GM18499 (cell line): ENCODE data around the gene OSTC.

Source experiments
- ATAC-seq: cut with Tn5 transposase; IDR thresholded peaks from one replicate; pipeline ENCODE4 v1.9.1; 2021; ENCODE audit warnings: moderate number of reproducible peaks; ENCODE audit not compliant: insufficient read depth, unreplicated experiment

Gene OSTC

DNA sequence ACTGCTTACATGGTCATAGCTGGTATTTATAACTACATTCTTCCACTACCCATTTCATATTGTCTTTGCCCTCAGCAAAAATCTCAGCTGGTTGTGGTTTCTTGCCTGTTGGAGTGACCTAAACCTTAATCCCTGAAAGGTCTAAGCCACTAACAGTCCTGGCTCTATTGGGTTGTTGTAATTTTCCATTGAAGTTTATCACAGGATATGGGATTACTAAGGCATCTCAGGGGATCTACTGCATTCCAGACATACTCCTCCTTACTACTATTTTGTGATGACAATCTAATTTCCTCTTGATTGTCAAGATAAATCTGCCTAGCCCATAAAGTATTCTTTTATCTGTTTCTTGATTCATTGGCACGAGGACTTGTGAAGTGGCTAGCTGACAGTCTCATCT is 6.2 kb upstream of the OSTC start:
- ATAC-seq: no peak

- ATAC-seq: no peak
Measured at GRCh38 chr4:108646706-108647105, 3.7 kb upstream of the OSTC start.

- peak; percentile 14 for ATAC-seq
Measured at GRCh38 chr4:108649863-108650211, 562 bp upstream of the OSTC start.

DNA sequence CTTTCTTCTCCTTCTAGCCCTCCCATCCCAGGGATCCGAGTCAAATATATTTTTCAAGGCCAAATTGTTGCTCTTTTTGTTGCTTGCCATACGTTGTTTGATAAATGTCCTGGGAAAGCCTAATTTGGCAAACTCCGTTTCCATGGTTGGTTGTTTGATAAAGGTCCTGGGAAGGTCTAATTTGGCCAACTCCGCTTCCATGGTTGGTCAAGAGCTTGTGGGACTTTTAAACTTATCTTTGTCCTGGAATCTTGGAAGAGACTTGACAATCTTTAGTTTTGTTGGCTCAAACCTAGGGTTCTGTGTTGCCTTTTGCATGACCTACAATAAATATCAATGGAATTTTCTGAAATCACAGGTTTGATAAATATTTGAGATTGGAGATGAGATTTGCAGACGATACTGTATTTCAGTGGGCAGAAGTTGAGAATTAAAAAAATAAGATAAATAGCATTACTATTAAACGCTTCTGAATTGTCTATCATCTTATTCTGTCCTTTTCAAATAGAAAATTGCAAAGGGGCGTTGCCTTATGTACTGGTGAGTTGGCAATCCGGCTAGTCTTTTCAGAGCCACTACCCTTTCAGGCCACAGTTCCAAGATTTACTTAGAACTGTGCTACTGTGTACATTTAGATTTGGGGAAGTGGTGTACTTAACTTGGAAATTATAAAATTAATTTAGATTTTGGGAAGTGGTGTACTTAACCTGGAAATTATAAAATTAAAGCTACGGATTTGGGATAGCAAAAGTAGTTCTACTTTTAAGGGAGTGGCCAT is 804 bp downstream of the OSTC start:
- ATAC-seq: no peak

- no peak for ATAC-seq
Measured at GRCh38 chr4:108662629-108663028, 12.2 kb downstream of the OSTC start.

DNA sequence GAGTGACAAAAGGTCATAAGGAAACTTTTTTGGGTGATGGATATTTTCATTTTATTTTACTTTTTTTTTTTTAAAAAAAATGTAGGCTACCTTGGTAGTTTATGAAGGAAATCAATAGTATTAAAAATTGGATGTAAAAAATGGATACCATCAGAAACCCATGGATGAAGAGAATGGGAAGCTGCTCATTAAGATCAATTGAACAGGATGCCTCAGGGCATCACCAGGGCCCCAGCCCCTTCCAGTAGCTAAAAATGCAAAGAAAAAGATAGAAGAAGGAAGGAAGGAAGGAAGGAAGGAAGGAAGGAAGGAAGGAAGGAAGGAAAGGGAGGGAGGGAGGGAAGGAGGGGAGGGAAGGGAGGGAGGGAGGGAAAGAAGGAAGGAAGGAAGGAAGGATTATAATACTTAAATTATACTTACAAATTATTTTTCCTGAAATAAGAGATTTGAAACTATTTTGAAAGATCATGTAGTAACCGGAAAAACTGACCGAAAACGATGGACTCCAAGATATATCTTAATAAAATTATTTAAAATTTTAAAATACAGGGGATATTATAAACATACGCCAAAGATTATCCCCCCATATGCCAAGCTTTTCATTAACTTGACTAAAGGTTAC is 24.1 kb downstream of the OSTC start:
- no peak for ATAC-seq

DNA sequence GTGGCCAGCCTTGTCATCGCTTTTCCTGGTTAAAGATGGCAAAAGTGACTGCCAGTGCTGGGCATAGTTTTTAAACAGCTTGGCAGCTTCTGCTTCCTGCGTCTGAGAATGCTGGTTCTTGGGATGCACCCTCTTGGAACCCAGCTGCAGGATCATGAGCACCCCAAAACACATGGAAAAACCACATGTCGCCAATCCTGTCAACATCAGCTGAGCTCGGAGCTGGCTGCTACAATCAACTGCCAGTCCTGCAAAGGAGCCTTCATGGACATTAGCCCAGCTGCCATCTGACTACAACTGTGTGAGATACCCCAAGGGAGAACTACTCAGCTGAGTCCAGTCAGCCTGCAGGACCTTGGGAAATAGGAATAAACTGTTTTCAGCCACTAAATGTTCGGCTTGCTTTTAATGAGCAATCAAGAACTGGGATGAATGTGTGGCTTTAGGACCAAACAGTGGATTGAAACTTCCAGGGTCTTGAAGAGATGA is 31.0 kb downstream of the OSTC start:
- no peak for ATAC-seq

- no peak for ATAC-seq
Measured at GRCh38 chr4:108683479-108683878, 33.1 kb downstream of the OSTC start.

DNA sequence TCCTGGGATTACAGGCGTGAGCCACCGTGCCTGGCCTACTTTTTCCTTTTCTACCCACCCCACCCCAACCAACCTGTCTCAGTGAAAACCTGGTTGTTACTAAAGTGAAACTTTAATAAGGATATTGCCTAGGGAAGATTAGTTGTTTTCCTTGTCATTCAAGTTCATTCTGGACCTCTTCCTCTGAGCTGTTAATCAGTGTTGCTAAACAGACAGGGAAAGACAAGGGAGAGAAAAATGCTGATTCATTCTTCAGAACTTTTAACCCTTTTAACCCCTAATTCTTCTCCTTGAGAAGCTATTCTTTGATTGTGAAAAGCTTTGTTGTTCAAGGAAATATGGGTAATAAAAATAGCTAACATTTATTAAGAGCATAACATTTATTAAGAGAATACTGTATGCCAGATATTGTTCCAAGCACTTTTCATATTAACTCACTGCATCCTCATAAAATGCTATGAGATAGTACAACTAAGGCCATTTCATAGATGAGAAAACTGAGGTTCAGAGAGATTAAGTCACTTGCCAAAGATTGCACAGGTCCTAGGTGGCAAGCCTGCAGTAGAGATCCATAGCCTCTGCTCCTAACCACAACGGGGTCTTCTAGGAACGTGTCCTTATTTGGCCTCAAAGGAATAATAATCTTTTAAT is 34.8 kb downstream of the OSTC start:
- no peak for ATAC-seq

DNA sequence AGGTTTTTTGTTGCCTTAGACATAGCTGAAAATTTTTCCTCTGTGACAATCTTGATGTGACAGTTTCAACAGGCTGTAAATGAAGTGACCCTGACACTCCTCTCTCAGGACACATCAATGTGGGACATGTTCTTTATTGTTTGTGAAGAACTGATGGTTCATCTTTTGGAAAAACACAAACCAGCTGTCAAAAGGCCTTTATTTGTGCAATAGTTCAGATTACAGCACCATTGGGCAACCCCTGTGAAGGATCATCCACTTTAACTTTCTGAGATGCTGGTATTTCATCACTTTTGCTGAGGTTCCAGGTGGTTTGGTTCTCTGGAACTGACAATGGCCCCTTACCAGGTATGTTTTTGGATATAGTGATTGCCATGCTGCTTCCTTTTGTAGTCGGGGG is 40.3 kb downstream of the OSTC start:
- ATAC-seq: no peak

- ATAC-seq: no peak
Measured at GRCh38 chr4:108693211-108693610, 42.8 kb downstream of the OSTC start.

- no peak for ATAC-seq
Measured at GRCh38 chr4:108693819-108694218, 43.4 kb downstream of the OSTC start.

GRCh38 chr4:108694423-108694822 is 44.0 kb downstream of the OSTC start:
- no peak for ATAC-seq

DNA sequence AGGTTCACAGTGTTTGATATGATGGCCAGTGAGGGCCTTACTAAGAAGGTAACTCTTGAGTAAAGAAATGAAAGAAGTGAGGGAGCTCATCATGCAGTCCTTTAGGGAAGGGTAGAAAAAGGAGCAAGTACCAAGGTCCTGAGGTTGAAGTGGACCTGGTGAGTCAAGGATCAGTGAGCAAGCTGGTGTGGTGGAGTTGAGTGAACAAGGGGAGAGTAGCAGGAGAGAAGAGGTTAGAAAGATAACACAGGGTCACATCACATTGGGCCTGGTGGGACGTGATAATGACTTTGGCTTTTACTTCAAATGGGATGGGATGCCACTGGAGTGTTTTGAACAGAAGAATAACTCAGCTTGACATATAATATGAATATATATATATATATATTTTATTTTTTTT is 44.7 kb downstream of the OSTC start:
- ATAC-seq: no peak

- no peak for ATAC-seq
Measured at GRCh38 chr4:108696160-108696559, 45.8 kb downstream of the OSTC start.

- no peak for ATAC-seq
Measured at GRCh38 chr4:108700081-108700757, 49.8 kb downstream of the OSTC start.

- no peak for ATAC-seq
Measured at GRCh38 chr4:108702960-108703359, 52.6 kb downstream of the OSTC start.

- ATAC-seq: no peak
Measured at GRCh38 chr4:108703370-108703769, 53.0 kb downstream of the OSTC start.

DNA sequence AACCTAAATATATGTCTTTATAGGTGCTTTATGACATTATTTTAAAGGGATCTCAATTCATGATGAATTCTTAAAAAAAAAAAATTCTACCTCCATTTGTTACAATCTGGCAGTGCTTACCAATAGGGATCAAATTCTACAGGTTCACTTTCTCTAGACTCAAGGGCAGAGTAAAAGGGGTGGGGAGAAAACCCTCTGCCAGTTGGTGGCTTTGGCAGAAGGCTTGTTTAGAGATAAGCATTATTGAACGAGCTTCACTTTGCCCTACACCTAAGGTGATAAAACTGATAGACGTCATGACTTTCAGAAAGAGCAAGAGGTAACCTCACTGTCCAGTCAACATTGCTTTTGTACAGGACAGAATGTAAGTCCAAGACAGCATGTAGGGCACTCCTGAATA is 53.6 kb downstream of the OSTC start:
- ATAC-seq: no peak

GRCh38 chr4:108706289-108706688 is 55.9 kb downstream of the OSTC start:
- ATAC-seq: no peak

DNA sequence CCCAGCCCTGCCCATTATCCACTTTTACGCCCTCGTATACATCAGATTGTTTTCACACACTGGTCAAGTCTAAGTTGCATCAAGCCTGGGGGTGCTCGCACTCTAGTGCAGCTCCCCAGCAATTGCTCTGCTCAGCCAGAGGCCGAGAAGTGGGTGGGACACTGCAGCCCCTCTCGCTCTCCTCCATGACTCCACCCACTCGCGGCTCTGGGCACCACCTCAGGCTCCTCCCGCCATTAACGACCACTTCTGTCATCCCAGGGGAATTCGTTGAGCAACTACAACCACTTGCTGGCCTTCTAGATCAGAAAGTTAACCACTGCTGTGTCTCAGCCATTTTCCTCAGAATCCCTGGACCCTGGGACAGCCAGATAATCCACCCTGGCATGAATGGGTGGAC is 58.8 kb downstream of the OSTC start:
- no peak for ATAC-seq
